Activated CD8-positive, alpha-beta memory T cell treated with anti-CD3 and anti-CD28 coated beads for 36 hours (primary cell): ENCODE data around the gene TAS1R3. TPM values are rescaled to one million over a fixed set of nuclear protein-coding genes. Genes with fewer than 3 reads are reported as not detected.

ENCODE experiments used
- CTCF ChIA-PET: fragments of 350-600 bp; sonication (Branson Sonifier 250); formaldehyde crosslinking; loops from one replicate; lab custom pipeline; 2021; ENCODE audit warnings: antibody characterized with exemption; lab: Charles Lee
- POLR2A ChIA-PET: fragments of 350-600 bp; sonication (Branson Sonifier 250); formaldehyde crosslinking; loops from one replicate; lab custom pipeline; 2021; ENCODE audit warnings: antibody characterized with exemption; lab: Charles Lee
- total RNA-seq, 2 experiments: library from RNA; stranded (reverse); gene quantifications; one replicate each; pipeline ENCODE4 v1.2.3, GENCODE V29; 2021

The TAS1R3 gene
- total RNA-seq, 2 experiments from 2014 or later, result 0.17 to 0.27 TPM

- POLR2A ChIA-PET, result no interaction called here
- CTCF ChIA-PET, result no interaction called here
Observed at GRCh38 chr1:1330366-1331067, 563 bp upstream of the TAS1R3 start.

- CTCF ChIA-PET, result no interaction called here
- POLR2A ChIA-PET, result interaction anchor here (1.3 kb wide), 1 partner anchor 22 kb away, joined by 3 read pairs; no protein-coding TSS in a partner anchor
Observed at GRCh38 chr1:1332031-1332755, 1.1 kb downstream of the TAS1R3 start.

DNA sequence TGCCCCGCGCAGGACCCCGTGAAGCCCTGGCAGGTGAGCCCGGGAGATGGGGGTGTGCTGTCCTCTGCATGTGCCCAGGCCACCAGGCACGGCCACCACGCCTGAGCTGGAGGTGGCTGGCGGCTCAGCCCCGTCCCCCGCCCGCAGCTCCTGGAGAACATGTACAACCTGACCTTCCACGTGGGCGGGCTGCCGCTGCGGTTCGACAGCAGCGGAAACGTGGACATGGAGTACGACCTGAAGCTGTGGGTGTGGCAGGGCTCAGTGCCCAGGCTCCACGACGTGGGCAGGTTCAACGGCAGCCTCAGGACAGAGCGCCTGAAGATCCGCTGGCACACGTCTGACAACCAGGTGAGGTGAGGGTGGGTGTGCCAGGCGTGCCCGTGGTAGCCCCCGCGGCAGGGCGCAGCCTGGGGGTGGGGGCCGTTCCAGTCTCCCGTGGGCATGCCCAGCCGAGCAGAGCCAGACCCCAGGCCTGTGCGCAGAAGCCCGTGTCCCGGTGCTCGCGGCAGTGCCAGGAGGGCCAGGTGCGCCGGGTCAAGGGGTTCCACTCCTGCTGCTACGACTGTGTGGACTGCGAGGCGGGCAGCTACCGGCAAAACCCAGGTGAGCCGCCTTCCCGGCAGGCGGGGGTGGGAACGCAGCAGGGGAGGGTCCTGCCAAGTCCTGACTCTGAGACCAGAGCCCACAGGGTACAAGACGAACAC lies 1.8 kb downstream of the TAS1R3 start:
- CTCF ChIA-PET, result no interaction called here
- POLR2A ChIA-PET, result interaction anchor here (1.3 kb wide), 1 partner anchor 21 kb away, joined by 3 read pairs; no protein-coding TSS in a partner anchor

GRCh38 chr1:1333551-1334241 lies 2.6 kb downstream of the TAS1R3 start:
- ChIA-PET POLR2A (no interaction called here), CTCF (no interaction called here)

- POLR2A ChIA-PET, result interaction anchor here (0.6 kb wide), 1 partner anchor 446 kb away, joined by 3 read pairs; no protein-coding TSS in a partner anchor
- CTCF ChIA-PET, result no interaction called here
Observed at GRCh38 chr1:1334835-1335234, 3.8 kb downstream of the TAS1R3 start.

GRCh38 chr1:1335283-1335682 lies 4.2 kb downstream of the TAS1R3 start:
- ChIA-PET CTCF (interaction anchor here (1.0 kb wide), 1 partner anchor 213 kb away, joined by 3 read pairs; no protein-coding TSS in a partner anchor), POLR2A (no interaction called here)

DNA sequence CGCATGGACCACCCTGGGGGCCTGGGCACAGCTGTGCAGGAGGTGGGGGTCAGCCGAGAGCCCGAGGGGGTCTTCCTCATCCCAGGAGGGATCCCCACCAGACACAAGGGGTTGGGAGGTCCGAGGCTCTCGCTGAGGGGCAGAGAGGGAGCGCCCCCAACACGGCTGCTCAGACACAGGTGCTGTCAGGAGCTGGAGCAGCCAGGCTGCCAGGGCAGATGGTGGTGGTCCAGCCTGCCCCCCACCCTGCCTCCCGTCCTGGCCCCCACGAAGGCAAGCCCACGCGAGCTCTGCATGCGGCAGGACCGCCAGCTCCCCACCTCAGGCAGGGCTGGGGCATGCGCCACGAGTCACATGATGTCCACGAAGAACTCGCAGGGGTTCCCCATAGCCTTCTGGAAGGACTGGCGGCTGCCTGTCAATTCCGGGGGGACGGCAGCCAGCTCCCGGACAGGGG lies 4.7 kb downstream of the TAS1R3 start:
- POLR2A ChIA-PET, result interaction anchor here (0.5 kb wide), 2 partner anchors 67 to 164 kb away, joined by 4 to 5 read pairs; no protein-coding TSS in a partner anchor
- CTCF ChIA-PET, result interaction anchor here (1.0 kb wide), 1 partner anchor 213 kb away, joined by 3 read pairs; no protein-coding TSS in a partner anchor

- CTCF ChIA-PET, result no interaction called here
- POLR2A ChIA-PET, result interaction anchor here (0.5 kb wide), 1 partner anchor 66 kb away, joined by 4 read pairs; no protein-coding TSS in a partner anchor
Observed at GRCh38 chr1:1336446-1336845, 5.4 kb downstream of the TAS1R3 start.

GRCh38 chr1:1336931-1337792 lies 6.1 kb downstream of the TAS1R3 start:
- CTCF ChIA-PET, result no interaction called here
- POLR2A ChIA-PET, result no interaction called here

DNA sequence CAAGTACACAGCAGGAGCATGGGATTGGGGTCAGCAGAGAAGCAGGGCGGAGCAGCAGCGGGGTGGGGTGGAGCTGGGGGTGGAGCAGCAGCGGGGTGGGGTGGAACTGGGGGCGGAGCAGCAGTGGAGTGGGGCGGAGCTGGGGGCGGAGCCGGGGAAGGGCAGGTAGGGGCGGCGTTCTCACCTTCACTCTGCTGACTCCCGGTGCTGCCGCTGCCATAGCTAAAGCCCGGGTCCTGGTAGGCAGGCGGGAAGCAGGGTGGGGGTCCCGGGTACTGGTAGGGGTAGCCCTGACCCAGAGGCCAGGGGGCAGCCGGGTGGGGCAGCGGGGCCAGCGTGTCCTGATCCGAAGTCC lies 6.7 kb downstream of the TAS1R3 start:
- ChIA-PET POLR2A (no interaction called here), CTCF (no interaction called here)

DNA sequence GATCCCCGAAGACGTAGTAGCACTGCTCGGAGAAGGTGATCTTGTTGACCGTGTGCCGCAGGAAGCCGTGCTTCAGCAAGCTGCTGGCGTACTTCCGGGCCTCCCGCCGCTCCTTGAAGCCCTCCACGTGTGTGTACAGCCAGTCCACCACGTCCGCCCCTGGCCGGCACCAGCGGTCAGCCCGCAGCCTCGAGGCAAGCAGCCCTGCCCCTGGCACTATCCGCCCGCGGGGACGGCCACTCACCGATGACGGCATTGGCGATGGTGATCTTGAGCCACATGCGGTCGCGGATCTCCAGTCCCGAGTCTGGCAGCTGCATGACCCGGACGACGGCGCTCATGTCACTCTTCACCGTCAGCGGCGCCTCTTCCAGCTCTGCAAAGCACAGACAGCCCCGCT lies 7.2 kb downstream of the TAS1R3 start:
- POLR2A ChIA-PET, result no interaction called here
- CTCF ChIA-PET, result no interaction called here

- CTCF ChIA-PET, result no interaction called here
- POLR2A ChIA-PET, result no interaction called here
Observed at GRCh38 chr1:1340185-1340584, 9.1 kb downstream of the TAS1R3 start.

- POLR2A ChIA-PET, result no interaction called here
- CTCF ChIA-PET, result no interaction called here
Observed at GRCh38 chr1:1340791-1341548, 9.9 kb downstream of the TAS1R3 start.

DNA sequence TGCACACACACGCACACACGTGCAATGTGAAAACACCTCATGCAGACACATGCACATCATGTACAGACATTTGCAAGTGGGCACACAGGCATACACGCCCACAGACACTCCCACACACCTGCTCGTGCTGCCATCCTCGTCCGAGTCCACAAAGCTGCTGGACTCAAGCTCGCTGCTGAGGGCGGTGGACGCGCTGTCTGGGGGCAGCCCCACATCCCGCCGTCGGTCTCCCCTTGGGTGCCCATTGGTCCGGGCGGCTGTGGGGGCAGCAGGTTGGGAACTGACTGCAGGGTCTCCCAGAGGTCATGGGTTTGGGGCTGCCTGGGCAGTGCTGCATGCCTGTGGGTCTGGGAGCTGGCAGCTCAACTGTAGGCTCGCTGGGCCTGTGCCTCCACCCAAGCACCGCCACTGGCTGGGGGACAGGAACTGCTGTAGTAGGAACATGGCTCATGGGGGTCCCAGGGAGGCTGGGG lies 10.5 kb downstream of the TAS1R3 start:
- ChIA-PET POLR2A (no interaction called here), CTCF (no interaction called here)

DNA sequence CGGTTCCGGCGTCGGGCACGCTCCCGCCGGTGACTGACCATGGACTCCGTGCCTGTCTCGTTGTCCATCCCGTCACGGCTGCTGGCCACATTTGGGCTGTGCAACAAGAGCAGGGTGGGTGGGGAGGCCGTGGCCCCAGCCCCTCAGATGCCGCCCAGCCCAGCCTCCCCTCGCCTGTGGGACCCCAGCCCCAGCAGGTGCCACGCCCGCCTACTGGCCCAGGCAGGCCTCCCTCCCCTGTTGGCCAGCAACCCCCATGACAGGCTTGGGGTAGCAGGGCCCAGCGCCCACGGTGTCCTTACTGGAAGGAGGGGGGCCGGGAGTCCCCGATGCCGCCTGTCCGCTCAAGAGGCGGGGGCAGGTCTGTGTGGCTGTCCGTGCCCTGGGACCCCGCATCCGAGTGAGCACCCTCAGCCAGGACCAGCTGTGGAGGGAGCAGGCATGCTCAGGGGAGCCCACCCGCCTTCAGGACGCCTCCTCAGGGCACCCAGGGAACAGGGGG lies 11.0 kb downstream of the TAS1R3 start:
- ChIA-PET CTCF (no interaction called here), POLR2A (no interaction called here)

GRCh38 chr1:1342584-1343115 lies 11.6 kb downstream of the TAS1R3 start:
- ChIA-PET CTCF (no interaction called here), POLR2A (no interaction called here)

GRCh38 chr1:1343811-1344421 lies 12.8 kb downstream of the TAS1R3 start:
- CTCF ChIA-PET, result interaction anchor here (1.0 kb wide), 1 partner anchor 29 kb away, joined by 4 read pairs; no protein-coding TSS in a partner anchor
- POLR2A ChIA-PET, result no interaction called here
